Hepatocyte (in vitro differentiated cells): ENCODE measurements around the gene SNX19. TPM values are rescaled to one million over a fixed set of nuclear protein-coding genes. Genes with fewer than 3 reads are reported as not detected.

Experiments
- DNase-seq: peaks from one replicate; pipeline ENCODE4 v3.0.0-alpha.2; 2016; ENCODE audit warnings: low spot score
- H2AFZ ChIP-seq: fragments of 200-600 bp; sonication (generic); 2 replicates; pipeline ENCODE4 v1.6.0; 2016; ENCODE audit warnings: antibody characterized with exemption, mild to moderate bottlenecking
- H3K27ac ChIP-seq: fragments of 200-600 bp; sonication (generic); 2 replicates; pipeline ENCODE4 v1.5.1; 2016; ENCODE audit warnings: mild to moderate bottlenecking
- H3K27me3 ChIP-seq: fragments of 200-600 bp; sonication (generic); 2 replicates; pipeline ENCODE4 v1.6.1; 2016
- H3K36me3 ChIP-seq: fragments of 200-600 bp; sonication (generic); replicated peaks from 2 replicates; pipeline ENCODE4 v1.5.1; 2016; ENCODE audit warnings: low read depth; ENCODE audit not compliant: insufficient read depth
- H3K4me1 ChIP-seq: fragments of 200-600 bp; sonication (generic); 2 replicates; pipeline ENCODE4 v1.5.1; 2016; ENCODE audit warnings: mild to moderate bottlenecking, moderate library complexity; ENCODE audit not compliant: insufficient read depth
- H3K4me2 ChIP-seq: fragments of 200-600 bp; sonication (generic); 2 replicates; pipeline ENCODE4 v1.6.0; 2016
- H3K4me3 ChIP-seq: fragments of 200-600 bp; sonication (generic); 2 replicates; pipeline ENCODE4 v1.5.1; 2016; ENCODE audit warnings: mild to moderate bottlenecking
- H3K79me2 ChIP-seq: fragments of 200-600 bp; sonication (generic); 2 replicates; pipeline ENCODE4 v1.6.0; 2017; ENCODE audit warnings: mild to moderate bottlenecking
- H3K9me2 ChIP-seq: fragments of 200-600 bp; sonication (generic); replicated peaks from 2 replicates; pipeline ENCODE4 v1.6.0; 2017; ENCODE audit warnings: mild to moderate bottlenecking; ENCODE audit not compliant: insufficient read depth
- H3K9me3 ChIP-seq: fragments of 200-600 bp; sonication (generic); 2 replicates; pipeline ENCODE4 v1.5.1; 2016; ENCODE audit warnings: low read depth, mild to moderate bottlenecking
- H4K20me1 ChIP-seq: fragments of 200-600 bp; sonication (generic); 2 replicates; pipeline ENCODE4 v1.6.0; 2016; ENCODE audit warnings: mild to moderate bottlenecking; ENCODE audit not compliant: insufficient read depth, poor library complexity, severe bottlenecking
- EZH2 ChIP-seq: fragments of 200-600 bp; sonication (generic); IDR thresholded peaks from 2 replicates; pipeline ENCODE4 v1.6.1; 2016; ENCODE audit warnings: antibody characterized with exemption, mild to moderate bottlenecking, borderline replicate concordance
- EZH2phosphoT487 ChIP-seq: fragments of 200-600 bp; sonication (generic); IDR thresholded peaks from one replicate; pipeline ENCODE4 v1.6.1; 2018; ENCODE audit warnings: antibody characterized with exemption, mild to moderate bottlenecking, low read depth, moderate library complexity; ENCODE audit not compliant: unreplicated experiment, severe bottlenecking
- WGBS: methylation state at CpG from one replicate; pipeline ENCODE4 v1.1.6; 2016; ENCODE audit warnings: low lambda C conversion rate; ENCODE audit errors: missing lambda C conversion rate; 5-methylcytosine and 5-hydroxymethylcytosine counted together
- polyA plus RNA-seq: library from polyadenylated mRNA; unstranded; fragments of >200 nt; fragmentation: Nextera tagmentation; extraction: Ambion mirVana; gene quantifications from 2 replicates; pipeline ENCODE4 v1.2.1, GENCODE V29; 2016
- total RNA-seq: library from RNA; depleted of rRNA; stranded (reverse); fragments of >200 nt; gene quantifications from 2 replicates; pipeline ENCODE4 v1.2.3, GENCODE V29; 2014
- TF ChIP-seq, protein P1 (sequence below): fragments of 200-600 bp; sonication (generic); IDR thresholded peaks from 2 replicates; pipeline ENCODE4 v1.5.1; 2016; ENCODE audit warnings: antibody characterized with exemption, mild to moderate bottlenecking; ENCODE audit not compliant: poor library complexity

SNX19 gene
- total and polyA plus RNA-seq, 2 experiments from 2014 or later = 40.6 to 64.3 TPM

DNA sequence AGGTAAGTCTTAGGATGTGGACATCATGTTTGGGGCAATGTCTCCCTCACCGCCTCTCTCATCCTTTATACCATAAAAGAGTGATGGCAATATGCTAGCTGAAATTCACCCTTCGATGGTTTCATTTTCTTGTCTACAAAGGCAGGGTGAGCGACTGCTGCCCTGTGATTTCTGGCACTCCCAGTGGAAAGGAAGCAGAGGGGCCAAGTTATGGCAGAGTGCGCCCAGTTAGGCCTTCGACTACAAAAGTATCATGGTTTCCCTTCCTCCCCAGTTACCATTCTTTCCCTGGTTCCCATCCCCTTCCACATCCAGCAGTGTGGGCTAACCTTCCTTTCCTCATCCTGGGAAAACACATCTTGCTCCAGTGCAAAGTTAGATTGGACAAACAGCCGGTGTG is 43.8 kb downstream of the SNX19 start:
- no peak overlapping the region for H2AFZ ChIP-seq
- TF ChIP-seq EZH2 = no peak
- TF ChIP-seq, protein P1, sequence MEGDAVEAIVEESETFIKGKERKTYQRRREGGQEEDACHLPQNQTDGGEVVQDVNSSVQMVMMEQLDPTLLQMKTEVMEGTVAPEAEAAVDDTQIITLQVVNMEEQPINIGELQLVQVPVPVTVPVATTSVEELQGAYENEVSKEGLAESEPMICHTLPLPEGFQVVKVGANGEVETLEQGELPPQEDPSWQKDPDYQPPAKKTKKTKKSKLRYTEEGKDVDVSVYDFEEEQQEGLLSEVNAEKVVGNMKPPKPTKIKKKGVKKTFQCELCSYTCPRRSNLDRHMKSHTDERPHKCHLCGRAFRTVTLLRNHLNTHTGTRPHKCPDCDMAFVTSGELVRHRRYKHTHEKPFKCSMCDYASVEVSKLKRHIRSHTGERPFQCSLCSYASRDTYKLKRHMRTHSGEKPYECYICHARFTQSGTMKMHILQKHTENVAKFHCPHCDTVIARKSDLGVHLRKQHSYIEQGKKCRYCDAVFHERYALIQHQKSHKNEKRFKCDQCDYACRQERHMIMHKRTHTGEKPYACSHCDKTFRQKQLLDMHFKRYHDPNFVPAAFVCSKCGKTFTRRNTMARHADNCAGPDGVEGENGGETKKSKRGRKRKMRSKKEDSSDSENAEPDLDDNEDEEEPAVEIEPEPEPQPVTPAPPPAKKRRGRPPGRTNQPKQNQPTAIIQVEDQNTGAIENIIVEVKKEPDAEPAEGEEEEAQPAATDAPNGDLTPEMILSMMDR = no peak
- no peak for TF ChIP-seq EZH2phosphoT487
- H3K4me3 ChIP-seq = no peak overlapping the region
- H3K79me2 ChIP-seq = no peaks in the 10 kb centered on the region
- no peak overlapping the region for H3K4me2 ChIP-seq
- no peak for DNase-seq
- WGBS = 88% methylated on average over 6 of the region's 6 CpGs
- no peaks in the 10 kb centered on the region for H4K20me1 ChIP-seq
- H3K9me3 ChIP-seq = no peaks in the 10 kb centered on the region
- H3K27ac ChIP-seq = no peak overlapping the region
- no peaks in the 10 kb centered on the region for H3K4me1 ChIP-seq
- H3K27me3 ChIP-seq = no peaks in the 10 kb centered on the region
- no peaks in the 10 kb centered on the region for H3K36me3 ChIP-seq
- no peaks in the 10 kb centered on the region for H3K9me2 ChIP-seq

DNA sequence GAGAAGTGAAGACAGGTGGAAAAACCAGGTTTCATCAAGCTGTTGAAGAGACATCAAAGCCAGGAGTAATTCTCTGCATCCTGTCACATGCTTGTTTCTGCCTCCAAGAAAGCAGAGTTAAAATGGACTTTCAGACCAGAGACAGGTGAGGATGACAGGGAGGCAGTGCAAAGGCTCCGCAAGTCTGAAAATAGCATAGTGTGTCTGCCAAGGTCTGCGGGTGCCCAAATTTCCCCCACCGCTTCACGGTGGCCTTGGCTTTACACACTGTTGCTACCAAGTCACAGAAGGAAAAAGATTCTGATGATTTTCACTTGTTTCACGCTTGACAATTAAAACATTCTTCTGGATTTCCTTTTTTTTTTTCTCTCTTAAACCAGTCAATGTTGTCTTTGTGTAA is 44.2 kb downstream of the SNX19 start:
- whole genome bisulfite sequencing = 95% methylated on average over 5 of the region's 5 CpGs
- Histone ChIP-seq H3K36me3 (no peaks in the 10 kb centered on the region), H3K4me3 (no peak overlapping the region)

DNA sequence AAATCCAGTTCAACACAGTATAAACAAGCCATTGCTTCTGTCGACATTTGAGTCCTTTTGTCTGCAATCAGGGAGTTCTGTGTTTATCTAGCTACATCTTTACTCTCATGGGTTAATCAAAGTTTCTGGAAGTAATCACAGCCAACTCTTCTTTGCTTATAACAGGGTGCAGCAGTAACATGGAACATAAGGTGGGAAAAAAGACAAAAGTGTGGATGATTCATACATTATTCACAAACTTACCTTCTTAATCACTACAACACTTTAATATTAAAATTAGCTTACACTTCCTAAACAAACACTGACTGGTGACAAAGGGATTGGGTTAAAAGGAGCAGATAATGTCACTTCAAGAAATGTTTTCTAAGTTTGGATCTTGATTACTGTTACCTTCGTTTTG is 44.7 kb downstream of the SNX19 start:
- no peak for DNase-seq
- H3K79me2 ChIP-seq = no peaks in the 10 kb centered on the region
- H3K4me3 ChIP-seq = no peak overlapping the region
- H3K27ac ChIP-seq = no peak overlapping the region
- 34% methylated on average over 2 of the region's 2 CpGs for WGBS
- H3K36me3 ChIP-seq = no peaks in the 10 kb centered on the region
- no peaks in the 10 kb centered on the region for H3K4me1 ChIP-seq
- no peaks in the 10 kb centered on the region for H3K27me3 ChIP-seq
- H3K4me2 ChIP-seq = no peak overlapping the region
- TF ChIP-seq EZH2 = no peak
- TF ChIP-seq, protein P1 = no peak
- no peak for TF ChIP-seq EZH2phosphoT487
- no peaks in the 10 kb centered on the region for H3K9me2 ChIP-seq
- no peaks in the 10 kb centered on the region for H4K20me1 ChIP-seq
- no peaks in the 10 kb centered on the region for H3K9me3 ChIP-seq
- no peak overlapping the region for H2AFZ ChIP-seq

More for the DNA sequence above, 44.2 kb downstream of the SNX19 start:
- Histone ChIP-seq H3K79me2 (no peaks in the 10 kb centered on the region), H3K9me3 (no peaks in the 10 kb centered on the region), H3K9me2 (no peaks in the 10 kb centered on the region), H4K20me1 (no peaks in the 10 kb centered on the region), H3K27ac (no peak overlapping the region), H2AFZ (no peak overlapping the region), H3K4me1 (no peaks in the 10 kb centered on the region), H3K4me2 (no peak overlapping the region), H3K27me3 (no peaks in the 10 kb centered on the region)
- TF ChIP-seq EZH2phosphoT487 (no peak), EZH2 (no peak)
- no peak for DNase-seq

DNA sequence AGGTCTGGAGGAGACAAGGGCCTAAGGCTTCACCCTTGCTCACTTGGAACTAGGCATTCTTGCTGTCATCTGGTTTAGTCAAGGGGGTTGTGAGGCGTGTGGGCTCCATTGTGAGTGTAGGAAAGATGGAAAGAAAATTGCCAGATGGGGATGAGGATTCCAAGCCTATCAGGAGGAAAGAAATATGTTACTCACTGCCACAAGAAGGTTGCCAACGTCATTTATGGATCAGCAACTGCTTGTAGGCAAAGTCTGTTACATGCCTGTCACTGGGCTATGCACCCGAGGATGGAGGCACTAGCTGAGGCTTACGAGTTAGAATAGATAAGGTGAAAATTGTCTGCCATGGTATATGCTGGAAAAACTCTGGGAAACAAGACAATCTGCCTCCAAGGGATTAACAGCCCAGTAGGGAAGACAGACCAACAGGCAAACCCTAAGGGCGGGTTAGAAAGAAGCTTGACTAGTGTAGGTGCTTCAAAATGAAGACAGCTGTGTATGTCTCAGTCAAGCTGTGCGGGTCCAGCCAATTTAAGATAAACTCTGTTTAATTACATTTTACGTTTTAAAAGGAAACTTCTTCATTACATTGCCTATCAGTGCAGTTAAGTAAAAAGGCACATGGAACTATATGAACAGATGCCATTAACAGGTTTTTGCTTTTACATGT is 47.4 kb downstream of the SNX19 start:
- Histone ChIP-seq H3K9me2 (no peaks in the 10 kb centered on the region), H3K4me2 (no peak overlapping the region), H3K9me3 (no peaks in the 10 kb centered on the region), H4K20me1 (no peaks in the 10 kb centered on the region), H3K27me3 (no peaks in the 10 kb centered on the region), H3K36me3 (no peaks in the 10 kb centered on the region), H2AFZ (no peak overlapping the region), H3K79me2 (no peaks in the 10 kb centered on the region), H3K27ac (no peak overlapping the region), H3K4me1 (no peaks in the 10 kb centered on the region), H3K4me3 (no peak overlapping the region)
- no peak for DNase-seq
- TF ChIP-seq EZH2phosphoT487 = no peak
- TF ChIP-seq, protein P1 = no peak
- no peak for TF ChIP-seq EZH2
- 61% methylated on average over 7 of the region's 7 CpGs for WGBS
